GM06990 (cell line): ENCODE results near the gene CNKSR2.

Experiments used
- DNase-seq: peaks from one replicate; pipeline ENCODE4 v3.0.0-alpha.2; 2011; ENCODE audit not compliant: insufficient read length; ENCODE audit errors: extremely low read depth
- H3K27me3 ChIP-seq: replicated peaks from 2 replicates; pipeline ENCODE4 v1.6.0; 2011; ENCODE audit warnings: low read length; ENCODE audit not compliant: control insufficient read depth, insufficient read depth
- H3K36me3 ChIP-seq: 2 replicates; pipeline ENCODE4 v1.5.1; 2011; ENCODE audit warnings: low read length; ENCODE audit not compliant: control insufficient read depth, insufficient read depth
- H3K4me3 ChIP-seq: replicated peaks from 2 replicates; pipeline ENCODE4 v1.5.1; 2011; ENCODE audit warnings: low read depth, mild to moderate bottlenecking, control low read depth, low read length
- TF ChIP-seq, protein P1 (sequence below): IDR thresholded peaks from 2 replicates; pipeline ENCODE4 v1.5.1; 2011; ENCODE audit warnings: low read length, control low read depth, mild to moderate bottlenecking, inconsistent platforms; ENCODE audit not compliant: insufficient read depth, poor library complexity, severe bottlenecking

Gene CNKSR2

DNA sequence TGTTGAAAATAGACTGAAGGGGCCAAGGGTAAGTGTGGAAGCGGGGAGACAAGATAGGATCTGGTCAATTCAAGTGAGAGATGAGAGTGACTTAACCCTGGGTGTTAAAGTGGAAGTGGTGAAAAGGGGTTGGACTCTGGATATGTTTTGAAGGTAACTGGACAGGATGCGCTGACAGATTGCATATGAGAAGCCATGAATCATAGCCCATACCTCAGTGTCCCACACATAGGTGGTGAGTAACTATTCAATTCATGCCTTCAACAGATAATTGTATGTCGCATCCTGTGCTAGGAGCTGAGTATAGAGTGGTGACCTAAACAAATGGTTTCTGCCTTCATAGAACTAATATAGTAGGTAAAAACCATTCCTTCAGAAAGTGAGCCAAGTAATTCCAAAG, 207.3 kb downstream of the CNKSR2 start:
- no peaks in the 10 kb centered on the region for H3K27me3 ChIP-seq
- no peak for DNase-seq
- no peak overlapping the region for H3K4me3 ChIP-seq
- TF ChIP-seq, protein P1, sequence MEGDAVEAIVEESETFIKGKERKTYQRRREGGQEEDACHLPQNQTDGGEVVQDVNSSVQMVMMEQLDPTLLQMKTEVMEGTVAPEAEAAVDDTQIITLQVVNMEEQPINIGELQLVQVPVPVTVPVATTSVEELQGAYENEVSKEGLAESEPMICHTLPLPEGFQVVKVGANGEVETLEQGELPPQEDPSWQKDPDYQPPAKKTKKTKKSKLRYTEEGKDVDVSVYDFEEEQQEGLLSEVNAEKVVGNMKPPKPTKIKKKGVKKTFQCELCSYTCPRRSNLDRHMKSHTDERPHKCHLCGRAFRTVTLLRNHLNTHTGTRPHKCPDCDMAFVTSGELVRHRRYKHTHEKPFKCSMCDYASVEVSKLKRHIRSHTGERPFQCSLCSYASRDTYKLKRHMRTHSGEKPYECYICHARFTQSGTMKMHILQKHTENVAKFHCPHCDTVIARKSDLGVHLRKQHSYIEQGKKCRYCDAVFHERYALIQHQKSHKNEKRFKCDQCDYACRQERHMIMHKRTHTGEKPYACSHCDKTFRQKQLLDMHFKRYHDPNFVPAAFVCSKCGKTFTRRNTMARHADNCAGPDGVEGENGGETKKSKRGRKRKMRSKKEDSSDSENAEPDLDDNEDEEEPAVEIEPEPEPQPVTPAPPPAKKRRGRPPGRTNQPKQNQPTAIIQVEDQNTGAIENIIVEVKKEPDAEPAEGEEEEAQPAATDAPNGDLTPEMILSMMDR: no peak
- no peaks in the 10 kb centered on the region for H3K36me3 ChIP-seq

GRCh38 chrX:21586001-21586400, 211.8 kb downstream of the CNKSR2 start:
- Histone ChIP-seq H3K4me3 (no peak overlapping the region), H3K27me3 (no peaks in the 10 kb centered on the region), H3K36me3 (no peaks in the 10 kb centered on the region)
- TF ChIP-seq, protein P1: no peak
- no peak for DNase-seq

DNA sequence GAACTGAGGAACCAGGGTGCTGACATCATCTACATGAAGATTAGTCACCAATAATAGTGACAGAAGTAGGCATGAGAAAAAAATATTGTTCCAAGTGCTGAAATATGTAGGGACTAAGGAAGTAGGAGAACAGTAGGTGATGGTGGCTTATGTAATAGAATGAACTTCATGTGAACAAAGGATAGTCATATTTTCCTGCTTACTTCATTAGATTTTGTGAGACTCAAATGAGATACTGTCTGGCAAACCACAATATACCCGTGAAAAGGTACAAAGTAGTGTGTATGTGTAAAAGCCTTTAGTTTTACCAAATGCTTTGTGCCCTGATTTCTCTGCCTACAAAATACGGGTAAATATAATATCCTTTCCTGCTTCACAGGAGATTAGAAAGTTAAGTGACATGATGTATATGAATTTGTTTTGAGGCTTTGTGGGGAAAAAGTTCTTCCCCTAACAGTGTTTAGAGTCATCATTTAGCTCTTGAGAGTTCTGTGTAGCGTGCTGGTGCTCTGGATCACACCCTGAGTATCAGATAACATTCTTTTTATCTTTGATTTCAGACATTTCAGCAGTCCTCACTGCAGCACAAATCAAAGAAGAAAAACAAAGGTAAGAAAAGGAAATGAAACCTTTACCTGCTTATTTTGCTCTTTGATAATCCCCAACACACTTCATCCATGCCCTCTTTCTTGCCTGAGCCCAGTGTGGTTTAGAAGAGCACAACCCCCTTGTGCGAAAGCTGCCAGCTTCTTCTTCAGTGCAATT, 216.0 kb downstream of the CNKSR2 start:
- DNase-seq: no peak
- Histone ChIP-seq H3K4me3 (no peak overlapping the region), H3K27me3 (no peaks in the 10 kb centered on the region), H3K36me3 (no peaks in the 10 kb centered on the region)
- TF ChIP-seq, protein P1: no peak

- H3K27me3 ChIP-seq: no peaks in the 10 kb centered on the region
Observed at GRCh38 chrX:21606002-21606401, 231.8 kb downstream of the CNKSR2 start.

GRCh38 chrX:21610168-21610567, 235.9 kb downstream of the CNKSR2 start:
- TF ChIP-seq, protein P1: no peak
- H3K4me3 ChIP-seq: no peak overlapping the region
- no peaks in the 10 kb centered on the region for H3K27me3 ChIP-seq
- no peaks in the 10 kb centered on the region for H3K36me3 ChIP-seq
- no peak for DNase-seq

More at GRCh38 chrX:21606002-21606401, 231.8 kb downstream of the CNKSR2 start:
- Histone ChIP-seq H3K4me3 (no peak overlapping the region), H3K36me3 (no peaks in the 10 kb centered on the region)
- TF ChIP-seq, protein P1: no peak
- DNase-seq: no peak
